CD4-positive, alpha-beta T cell treated with Interleukin-15 for 4 hours (primary cell): Measurements from ENCODE around the gene PBLD.
"Not testable (repeated sequence)": the region's sequence is repeated elsewhere in the genome, so short reads cannot be mapped to it uniquely, and the experiment has no call there.

ENCODE experiments used
- DNase-seq: peaks from one replicate; pipeline ENCODE4 v3.0.0-alpha.2; 2020; ENCODE audit warnings: low spot score

Gene PBLD

DNA sequence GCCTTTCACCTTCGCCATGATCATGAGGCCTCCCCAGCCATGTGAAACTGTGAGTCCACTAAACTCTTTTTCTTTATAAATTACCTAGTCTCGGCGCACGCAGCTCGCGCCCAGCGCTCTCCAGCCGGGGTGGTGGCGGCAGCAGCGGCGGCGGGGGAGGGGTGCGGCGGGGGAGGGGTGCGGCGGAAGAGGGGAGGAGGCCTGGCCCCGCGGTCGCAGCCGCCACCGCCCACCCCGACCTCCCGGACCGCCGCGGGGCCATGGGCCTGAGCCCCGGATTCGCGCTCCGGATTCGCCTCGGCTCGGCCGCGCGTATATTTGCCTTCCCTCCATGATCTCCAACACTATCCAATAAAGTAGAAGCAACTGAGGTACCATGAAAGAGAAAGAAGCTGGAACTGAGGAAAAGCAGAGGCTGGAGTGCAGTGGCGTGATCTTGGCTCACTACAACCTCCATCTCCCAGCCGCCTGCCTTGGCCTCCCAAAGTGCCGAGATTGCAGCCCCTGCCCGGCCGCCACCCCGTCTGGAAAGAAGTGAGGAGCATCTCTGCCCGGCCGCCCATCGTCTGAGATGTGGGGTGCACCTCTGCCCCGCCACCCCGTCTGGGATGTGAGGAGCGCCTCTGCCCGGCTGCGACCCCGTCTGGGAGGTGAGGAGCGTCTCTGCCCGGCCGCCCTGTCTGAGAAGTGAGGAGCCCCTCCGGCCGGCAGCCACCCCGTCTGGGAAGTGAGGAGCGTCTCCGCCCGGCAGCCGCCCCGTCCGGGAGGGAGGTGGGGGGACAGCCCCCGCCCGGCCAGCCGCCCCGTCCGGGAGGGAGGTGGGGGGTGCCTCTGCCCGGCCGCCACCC lies 53.6 kb downstream of the PBLD start:
- DNase-seq, result not testable (repeated sequence)

- not testable (repeated sequence) for DNase-seq
Measured at GRCh38 chr10:68277814-68278213, 54.9 kb downstream of the PBLD start.

DNA sequence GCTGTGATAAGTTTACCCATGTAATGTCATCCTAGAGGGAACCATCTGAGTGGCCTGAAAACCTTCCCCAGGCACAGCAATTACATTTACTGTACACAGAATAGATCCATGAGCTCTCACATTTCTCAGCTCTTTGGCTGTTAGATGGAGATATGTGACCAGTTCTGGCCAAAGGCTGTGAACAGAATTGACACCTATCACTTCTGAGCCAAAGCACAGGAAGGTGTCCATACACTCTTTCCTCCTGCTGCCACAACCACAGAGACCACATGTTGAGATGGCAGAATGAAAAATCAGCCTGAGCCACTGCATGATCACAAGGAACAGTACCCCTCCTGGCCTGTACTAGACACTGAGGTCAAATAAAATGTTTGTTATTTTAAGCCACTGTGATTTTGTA lies 56.5 kb downstream of the PBLD start:
- no peak for DNase-seq

GRCh38 chr10:68275600-68276126 lies 57.1 kb downstream of the PBLD start:
- DNase-seq, result no peak

DNA sequence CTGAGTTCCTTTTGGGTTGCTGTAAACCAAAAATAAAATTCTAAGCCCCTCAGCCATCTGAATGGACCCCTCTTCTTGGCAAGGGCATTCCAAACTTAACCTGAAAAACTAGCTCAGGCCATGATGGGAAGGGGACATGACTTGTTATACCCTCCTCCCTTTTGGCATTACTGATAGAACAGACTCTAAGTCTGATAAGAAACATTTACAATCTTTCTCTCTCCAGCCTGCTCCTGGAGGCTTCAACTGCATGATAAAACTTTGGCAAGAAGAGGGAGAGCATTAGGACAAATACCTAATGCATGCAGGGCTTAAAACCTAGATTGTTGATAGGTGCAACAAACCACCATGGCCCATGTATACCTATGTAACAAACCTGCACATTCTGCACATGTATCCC lies 59.9 kb downstream of the PBLD start:
- DNase-seq, result no peak

DNA sequence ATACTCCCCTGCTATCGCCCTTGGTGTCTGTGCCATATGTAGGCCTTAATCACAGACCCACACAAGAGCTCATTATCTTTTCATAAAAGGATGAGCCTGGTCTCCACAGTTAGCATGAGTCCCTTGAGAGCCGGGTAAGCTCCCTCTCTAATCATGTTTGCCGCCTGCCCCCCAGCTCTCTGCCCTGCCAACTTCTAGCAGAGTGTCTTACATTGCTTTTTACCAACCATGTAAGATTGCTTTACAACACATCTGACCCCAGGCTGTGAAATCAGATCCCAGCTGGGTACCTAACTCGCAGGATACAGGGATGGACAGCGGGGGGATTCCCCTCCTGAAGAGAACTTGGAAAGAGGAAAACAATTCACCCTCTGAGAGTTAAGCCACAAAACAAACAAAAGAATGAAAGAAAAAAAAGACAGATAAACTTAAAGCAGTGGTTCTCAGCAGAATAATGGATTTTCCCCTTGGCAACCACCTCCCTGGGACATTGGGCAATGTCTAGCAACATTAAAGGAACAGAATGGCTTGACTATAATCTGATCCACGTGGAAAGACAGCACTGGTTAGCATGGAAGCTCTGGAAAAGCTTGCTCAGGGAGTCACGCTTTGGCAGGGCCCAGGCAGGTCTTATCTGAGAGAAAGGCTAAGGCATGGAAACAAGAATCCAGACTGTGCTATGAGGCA lies 61.4 kb downstream of the PBLD start:
- DNase-seq, result no peak

DNA sequence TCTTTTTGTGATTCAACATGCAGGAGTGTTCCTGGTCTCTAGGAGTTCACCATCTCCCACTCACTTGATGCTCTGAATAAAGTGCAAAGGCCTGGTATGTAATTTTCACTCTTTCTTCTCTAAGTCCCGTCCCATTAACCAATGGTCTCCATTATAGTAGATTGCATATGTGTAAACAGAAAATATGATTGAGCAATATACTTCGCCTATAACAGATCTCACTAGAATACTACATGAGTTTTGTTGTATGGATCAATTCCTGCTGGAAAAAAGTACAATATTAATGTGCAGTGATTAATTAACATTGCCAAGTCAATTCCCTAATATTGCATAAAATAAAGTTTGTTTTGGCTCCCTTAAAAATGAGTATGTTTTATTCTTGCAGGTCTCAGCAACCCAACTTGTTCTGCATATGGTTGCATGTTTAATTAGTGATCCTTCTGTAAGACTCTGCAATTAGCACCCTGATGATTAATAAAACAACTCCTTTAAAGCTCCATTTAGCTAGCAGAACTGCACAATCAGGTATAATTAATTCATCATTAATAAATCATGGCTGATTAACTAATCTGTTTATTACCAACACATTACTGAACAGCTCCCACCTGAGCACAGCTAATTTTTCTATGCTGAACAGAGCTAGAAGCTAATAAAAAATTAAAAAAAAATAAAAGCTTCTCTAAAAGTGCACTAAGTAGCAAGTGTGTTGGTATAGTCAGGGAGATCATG lies 63.0 kb downstream of the PBLD start:
- no peak for DNase-seq

DNA sequence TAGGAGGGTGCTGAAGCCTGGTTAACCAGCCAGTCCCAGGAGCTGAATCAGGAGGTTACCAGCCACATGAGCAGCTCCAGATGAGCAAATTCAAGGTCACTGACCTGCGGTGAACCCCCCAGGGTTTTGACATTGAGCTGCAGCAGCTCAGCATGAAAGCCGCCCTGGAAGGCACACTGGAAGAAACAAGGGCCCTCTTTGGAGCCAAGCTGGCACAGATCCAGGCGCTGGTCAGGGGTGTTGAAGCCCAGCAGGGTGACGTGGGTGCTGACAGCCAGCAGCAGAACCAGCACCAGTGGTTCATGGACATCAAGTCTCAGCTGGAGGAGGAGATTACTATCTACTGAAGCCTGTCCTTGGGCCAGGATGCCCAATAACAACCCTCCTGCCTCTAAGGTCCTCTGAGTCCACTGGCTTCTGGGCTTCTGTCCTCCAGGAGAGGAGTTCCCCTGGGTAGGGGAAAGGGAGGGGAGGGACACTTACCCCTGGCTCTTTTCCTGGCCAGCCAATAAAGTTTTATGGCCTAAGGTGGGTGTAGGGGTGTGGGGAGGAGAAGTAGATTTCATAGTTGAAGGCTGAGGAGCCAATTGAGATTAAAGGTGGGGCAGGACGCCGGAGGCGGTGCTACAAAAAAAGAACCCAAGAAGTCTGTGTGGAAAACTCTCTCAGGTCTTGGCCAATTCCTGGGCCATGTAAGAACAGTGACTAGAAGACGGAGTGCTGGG lies 71.4 kb downstream of the PBLD start:
- no peak for DNase-seq

GRCh38 chr10:68253346-68253745 lies 79.4 kb downstream of the PBLD start:
- no peak for DNase-seq

- no peak for DNase-seq
Measured at GRCh38 chr10:68251625-68252495, 80.9 kb downstream of the PBLD start.

- DNase-seq, result no peak
Measured at GRCh38 chr10:68251151-68251550, 81.6 kb downstream of the PBLD start.

DNA sequence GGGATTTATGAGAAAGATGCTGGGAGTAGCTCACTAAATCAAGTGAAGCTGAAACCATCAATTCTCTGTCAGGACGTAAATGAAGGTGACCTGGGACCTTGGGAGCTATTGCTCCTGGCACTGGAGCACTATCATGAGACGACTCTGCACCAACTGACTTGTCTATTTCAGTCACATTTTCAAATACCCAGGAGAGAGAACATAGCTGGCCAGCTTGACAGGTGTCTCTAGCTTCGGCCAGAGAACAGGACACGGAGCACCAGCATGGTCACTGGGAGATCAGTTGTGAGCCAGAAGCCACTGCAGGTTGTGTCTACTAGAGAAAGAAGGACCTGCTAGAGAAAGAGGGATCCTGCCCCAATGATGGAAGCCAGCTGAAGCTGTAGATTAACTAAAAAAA lies 83.4 kb downstream of the PBLD start:
- no peak for DNase-seq

DNA sequence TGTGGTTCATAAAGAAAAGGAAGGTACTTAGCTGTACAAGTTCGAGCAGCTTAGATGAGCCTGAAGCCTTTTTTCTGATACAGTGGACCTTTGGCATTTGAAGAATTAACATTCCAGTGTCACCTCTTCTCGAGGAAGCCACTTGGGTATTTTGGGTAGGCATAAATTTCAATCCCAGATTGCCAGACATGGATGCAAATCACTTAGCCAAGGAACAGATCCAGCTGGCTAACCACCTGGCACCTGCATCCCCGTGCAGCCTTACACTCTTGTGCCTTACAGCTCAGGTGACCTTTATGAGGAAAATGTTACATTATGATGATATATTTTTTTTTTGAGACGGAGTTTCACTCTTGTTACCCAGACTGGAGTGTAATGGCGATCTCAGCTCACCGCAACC lies 84.8 kb downstream of the PBLD start:
- DNase-seq, result no peak

GRCh38 chr10:68246397-68246796 lies 86.3 kb downstream of the PBLD start:
- DNase-seq, result not testable (repeated sequence)

GRCh38 chr10:68242051-68242450 lies 90.7 kb downstream of the PBLD start:
- no peak for DNase-seq

- no peak for DNase-seq
Measured at GRCh38 chr10:68239596-68240150, 93.1 kb downstream of the PBLD start.

DNA sequence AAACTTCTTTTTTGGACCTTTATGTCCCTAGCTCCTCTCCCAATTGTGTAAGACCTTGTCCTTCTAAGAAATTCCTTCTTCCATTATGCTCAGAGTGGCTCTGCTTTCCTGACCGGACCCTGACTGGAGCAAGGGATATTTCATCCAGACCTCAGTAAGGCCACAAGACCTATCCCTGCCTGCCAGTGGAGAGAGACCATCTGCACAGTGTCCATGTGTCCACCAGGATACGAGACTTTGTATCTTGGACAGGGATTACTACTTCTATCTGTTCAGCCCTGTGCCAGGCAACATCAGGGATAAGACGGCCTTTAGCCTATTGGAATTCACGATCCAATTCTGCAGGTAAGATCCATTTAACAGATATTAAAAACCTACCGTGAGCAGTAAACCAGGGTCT lies 93.7 kb downstream of the PBLD start:
- no peak for DNase-seq

DNA sequence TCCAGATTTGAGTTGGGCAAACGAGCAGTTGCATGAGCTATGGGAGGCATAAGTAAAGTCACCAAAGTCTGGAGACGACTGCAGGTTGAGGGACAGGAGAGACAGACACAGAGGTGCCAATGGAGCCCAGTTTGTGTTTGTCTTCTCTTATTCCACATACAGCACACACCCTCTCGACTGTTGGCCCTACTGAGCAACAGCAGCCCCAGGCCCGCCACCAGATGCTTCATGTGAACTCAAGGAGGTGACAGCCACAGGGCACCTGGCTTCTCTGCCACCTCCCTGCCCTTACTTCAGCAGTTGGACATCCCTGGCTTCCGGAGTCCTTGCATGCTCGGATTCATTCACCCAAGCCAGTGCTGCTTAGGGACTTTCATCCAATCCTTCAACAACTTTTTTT lies 94.4 kb downstream of the PBLD start:
- DNase-seq, result no peak

DNA sequence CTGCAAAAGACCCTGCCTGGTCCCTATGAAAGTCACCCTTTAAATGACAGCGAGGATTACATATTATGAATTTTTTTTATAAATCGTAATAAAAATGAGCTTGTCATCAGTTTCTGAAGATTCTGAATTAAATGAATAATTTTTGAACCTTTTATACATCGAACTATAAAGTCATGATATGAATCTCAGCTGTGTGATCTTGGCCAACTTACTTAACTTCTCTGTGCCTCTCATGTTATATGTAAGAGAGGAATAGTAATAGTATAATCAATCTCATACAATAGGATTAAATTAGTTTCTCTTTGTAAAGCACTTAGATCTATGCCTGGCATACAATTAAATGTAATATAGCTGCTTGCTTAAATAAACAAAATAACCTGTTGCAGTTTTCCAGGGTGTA lies 95.6 kb downstream of the PBLD start:
- no peak for DNase-seq

- DNase-seq, result no peak
Measured at GRCh38 chr10:68235581-68235980, 97.1 kb downstream of the PBLD start.

GRCh38 chr10:68235111-68235510 lies 97.6 kb downstream of the PBLD start:
- no peak for DNase-seq
